AG09309 (cell line): ENCODE data around the gene SLC32A1.

ENCODE experiments used
- DNase-seq: peaks from one replicate; pipeline ENCODE4 v3.0.0-alpha.2; 2010; ENCODE audit warnings: low read depth
- H3K4me3 ChIP-seq: 2 replicates; pipeline ENCODE4 v1.5.1; 2011; ENCODE audit warnings: mild to moderate bottlenecking, low read depth, low read length, moderate library complexity; ENCODE audit not compliant: control insufficient read depth
- CTCF ChIP-seq: IDR thresholded peaks from 2 replicates; pipeline ENCODE4 v1.5.1; 2011; ENCODE audit warnings: mild to moderate bottlenecking, low read depth, low read length, inconsistent platforms; ENCODE audit not compliant: insufficient read depth, control insufficient read depth; ENCODE audit errors: missing control alignments

SLC32A1 gene

GRCh38 chr20:38728191-38728781, 4.0 kb downstream of the SLC32A1 start:
- no peak overlapping the region for H3K4me3 ChIP-seq
- DNase-seq, result no peak
- TF ChIP-seq CTCF, result no peak

DNA sequence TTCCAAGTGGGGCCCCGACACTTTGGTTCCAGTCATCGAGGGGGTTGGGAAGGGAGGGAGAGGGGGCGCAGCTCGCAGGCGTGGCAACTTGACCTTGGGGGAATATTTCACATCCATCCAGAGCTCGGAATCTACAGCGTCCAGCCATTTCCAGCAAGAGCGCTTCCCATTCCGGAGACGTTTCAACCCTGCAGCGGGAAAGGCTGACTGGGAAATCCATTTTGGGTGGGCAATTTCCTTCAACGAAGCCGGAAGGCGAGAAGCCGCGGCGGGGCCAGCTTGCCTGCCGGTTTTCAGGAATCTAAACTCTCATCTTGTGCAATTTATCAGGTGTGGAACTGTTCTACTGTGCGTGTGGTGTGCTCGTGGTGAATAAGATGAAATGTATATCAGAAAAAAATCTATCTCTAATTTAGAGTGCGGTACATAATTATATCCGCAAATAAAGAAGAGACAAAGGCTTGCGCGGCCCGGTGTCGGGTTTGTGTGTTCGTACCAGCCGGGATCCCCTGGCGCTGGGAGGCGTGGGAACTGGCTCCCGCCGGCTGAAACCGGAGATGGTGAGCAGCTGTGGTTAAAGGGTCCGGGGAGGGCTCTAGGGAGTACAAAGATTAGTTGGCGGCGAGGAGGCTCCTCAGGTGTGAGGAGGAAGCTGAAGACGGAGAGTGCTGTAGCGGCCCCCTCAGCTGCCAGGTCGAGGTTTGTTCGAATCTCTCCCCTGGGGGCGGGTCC, 4.8 kb downstream of the SLC32A1 start:
- no peak for TF ChIP-seq CTCF
- no peak overlapping the region for H3K4me3 ChIP-seq
- no peak for DNase-seq

- no peak overlapping the region for H3K4me3 ChIP-seq
- no peak for TF ChIP-seq CTCF
- DNase-seq, result no peak
Measured at GRCh38 chr20:38729767-38730166, 5.5 kb downstream of the SLC32A1 start.

DNA sequence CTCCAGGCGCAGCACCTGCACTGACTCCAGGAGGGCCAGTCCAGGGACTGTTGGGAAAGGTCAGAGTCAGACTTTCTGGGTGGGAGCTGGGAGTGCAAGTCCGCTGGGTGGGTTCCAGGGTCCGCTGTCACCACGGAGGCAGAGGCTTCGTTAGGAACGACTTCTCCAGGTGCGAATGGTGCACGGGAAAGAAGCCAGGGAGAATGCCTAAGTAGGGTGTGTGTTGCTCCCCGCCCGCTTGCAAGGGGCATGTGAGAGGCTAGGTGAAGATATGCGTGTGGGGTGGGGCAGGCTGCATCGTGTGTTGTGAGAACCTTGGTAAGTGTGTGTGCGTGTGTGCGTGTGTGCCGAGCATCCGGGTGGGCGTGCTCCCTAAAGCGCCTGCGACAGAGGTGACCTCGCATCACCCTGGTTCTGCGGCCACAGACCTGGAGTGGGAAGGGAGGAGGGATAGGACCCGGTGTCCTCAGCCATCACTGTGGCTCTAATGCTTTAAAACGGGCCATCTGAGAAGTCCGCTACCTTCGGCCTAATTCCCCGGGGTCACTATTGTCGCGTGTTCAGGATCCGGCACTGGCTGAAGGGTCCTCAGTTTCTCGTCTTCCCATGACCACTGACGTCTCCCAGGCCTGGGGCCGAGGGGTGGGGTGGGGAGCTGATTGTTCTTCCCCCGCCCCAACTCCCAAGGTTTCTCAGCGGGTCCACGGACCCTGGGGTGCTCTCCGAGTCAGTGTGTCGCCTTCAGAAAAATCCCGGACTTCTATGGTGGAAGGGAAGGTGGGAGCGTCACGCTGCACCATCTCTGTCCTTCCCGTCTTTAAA, 6.1 kb downstream of the SLC32A1 start:
- no peak for TF ChIP-seq CTCF
- DNase-seq, result no peak
- H3K4me3 ChIP-seq, result no peak overlapping the region

- no peak for DNase-seq
- peak; percentile 93 for TF ChIP-seq CTCF
- H3K4me3 ChIP-seq, result no peak overlapping the region
Measured at GRCh38 chr20:38730989-38731737, 6.9 kb downstream of the SLC32A1 start.

- no peak overlapping the region for H3K4me3 ChIP-seq
- no peak for TF ChIP-seq CTCF
- no peak for DNase-seq
Measured at GRCh38 chr20:38731738-38732113, 7.4 kb downstream of the SLC32A1 start.
